ENCODE data around the gene CDH20.

The CDH20 gene

GRCh38 chr18:61551586-61551985 lies 218.4 kb downstream of the CDH20 start:
- no peak overlapping the region for H3K4me3 Mint-ChIP-seq
- no peak overlapping the region for H3K27ac Mint-ChIP-seq
- peaks cover 9% of the 10 kb centered on the region for H3K4me1 Mint-ChIP-seq (ENCODE audit: low read depth)
- peaks cover 4% of the 10 kb centered on the region for H3K27me3 Mint-ChIP-seq
- no peaks in the 10 kb centered on the region for H3K36me3 Mint-ChIP-seq
- H3K9me3 Mint-ChIP-seq (ENCODE audit: low read depth) = no peaks in the 10 kb centered on the region

GRCh38 chr18:61553045-61553659 lies 219.9 kb downstream of the CDH20 start:
- Mint-ChIP-seq H3K9me3 (ENCODE audit: low read depth) (no peaks in the 10 kb centered on the region), H3K4me3 (no peak overlapping the region), H3K27ac (no peak overlapping the region), H3K36me3 (no peaks in the 10 kb centered on the region), H3K4me1 (ENCODE audit: low read depth) (peaks cover 9% of the 10 kb centered on the region), H3K27me3 (peaks cover 4% of the 10 kb centered on the region)

GRCh38 chr18:61554117-61554776 lies 221.0 kb downstream of the CDH20 start:
- peaks cover 9% of the 10 kb centered on the region for H3K4me1 Mint-ChIP-seq (ENCODE audit: low read depth)
- no peaks in the 10 kb centered on the region for H3K36me3 Mint-ChIP-seq
- H3K27ac Mint-ChIP-seq = peak overlapping the region; percentile 75
- peaks cover 4% of the 10 kb centered on the region for H3K27me3 Mint-ChIP-seq
- H3K4me3 Mint-ChIP-seq = peak overlapping the region; percentile 76
- no peaks in the 10 kb centered on the region for H3K9me3 Mint-ChIP-seq (ENCODE audit: low read depth)

- H3K9me3 Mint-ChIP-seq (ENCODE audit: low read depth) = no peaks in the 10 kb centered on the region
- H3K4me3 Mint-ChIP-seq = peak overlapping the region; percentile 76
- peak overlapping the region; percentile 68 for H3K27ac Mint-ChIP-seq
- peaks cover 4% of the 10 kb centered on the region for H3K27me3 Mint-ChIP-seq
- no peaks in the 10 kb centered on the region for H3K36me3 Mint-ChIP-seq
- peaks cover 9% of the 10 kb centered on the region for H3K4me1 Mint-ChIP-seq (ENCODE audit: low read depth)
Measured at GRCh38 chr18:61554946-61555361, 221.7 kb downstream of the CDH20 start.

GRCh38 chr18:61556316-61556715 lies 223.1 kb downstream of the CDH20 start:
- Mint-ChIP-seq H3K4me3 (no peak overlapping the region), H3K9me3 (ENCODE audit: low read depth) (no peaks in the 10 kb centered on the region), H3K27ac (no peak overlapping the region), H3K27me3 (peaks cover 4% of the 10 kb centered on the region), H3K36me3 (no peaks in the 10 kb centered on the region), H3K4me1 (ENCODE audit: low read depth) (peaks cover 9% of the 10 kb centered on the region)

- peaks cover 5% of the 10 kb centered on the region for H3K27me3 Mint-ChIP-seq
- H3K4me3 Mint-ChIP-seq = no peak overlapping the region
Measured at GRCh38 chr18:61556862-61557261, 223.6 kb downstream of the CDH20 start.

GRCh38 chr18:61569176-61569892 lies 236.1 kb downstream of the CDH20 start:
- Mint-ChIP-seq H3K27ac (no peak overlapping the region), H3K4me1 (ENCODE audit: low read depth) (no peaks in the 10 kb centered on the region), H3K4me3 (no peak overlapping the region)

More at GRCh38 chr18:61556862-61557261, 223.6 kb downstream of the CDH20 start:
- peaks cover 9% of the 10 kb centered on the region for H3K4me1 Mint-ChIP-seq (ENCODE audit: low read depth)
- no peak overlapping the region for H3K27ac Mint-ChIP-seq
- H3K9me3 Mint-ChIP-seq (ENCODE audit: low read depth) = no peaks in the 10 kb centered on the region
- no peaks in the 10 kb centered on the region for H3K36me3 Mint-ChIP-seq

GRCh38 chr18:61570070-61570469 lies 236.8 kb downstream of the CDH20 start:
- Mint-ChIP-seq H3K27ac (no peak overlapping the region), H3K4me3 (no peak overlapping the region), H3K36me3 (no peaks in the 10 kb centered on the region), H3K27me3 (peaks cover 2% of the 10 kb centered on the region), H3K4me1 (ENCODE audit: low read depth) (no peaks in the 10 kb centered on the region), H3K9me3 (ENCODE audit: low read depth) (no peaks in the 10 kb centered on the region)

More at GRCh38 chr18:61569176-61569892, 236.1 kb downstream of the CDH20 start:
- H3K27me3 Mint-ChIP-seq = peaks cover 2% of the 10 kb centered on the region
- no peaks in the 10 kb centered on the region for H3K9me3 Mint-ChIP-seq (ENCODE audit: low read depth)
- H3K36me3 Mint-ChIP-seq = no peaks in the 10 kb centered on the region

- no peaks in the 10 kb centered on the region for H3K9me3 Mint-ChIP-seq (ENCODE audit: low read depth)
- no peaks in the 10 kb centered on the region for H3K36me3 Mint-ChIP-seq
- no peak overlapping the region for H3K27ac Mint-ChIP-seq
- no peaks in the 10 kb centered on the region for H3K4me1 Mint-ChIP-seq (ENCODE audit: low read depth)
- H3K27me3 Mint-ChIP-seq = peaks cover 7% of the 10 kb centered on the region
- no peak overlapping the region for H3K4me3 Mint-ChIP-seq
Measured at GRCh38 chr18:61572084-61572655, 238.9 kb downstream of the CDH20 start.

- Mint-ChIP-seq H3K9me3 (ENCODE audit: low read depth) (no peaks in the 10 kb centered on the region), H3K4me3 (no peak overlapping the region), H3K36me3 (no peaks in the 10 kb centered on the region), H3K27me3 (peaks cover 11% of the 10 kb centered on the region), H3K4me1 (ENCODE audit: low read depth) (no peaks in the 10 kb centered on the region), H3K27ac (no peak overlapping the region)
Measured at GRCh38 chr18:61572871-61573270, 239.6 kb downstream of the CDH20 start.

- peaks cover 17% of the 10 kb centered on the region for H3K27me3 Mint-ChIP-seq
- H3K36me3 Mint-ChIP-seq = no peaks in the 10 kb centered on the region
- no peak overlapping the region for H3K27ac Mint-ChIP-seq
- H3K4me3 Mint-ChIP-seq = no peak overlapping the region
- no peaks in the 10 kb centered on the region for H3K9me3 Mint-ChIP-seq (ENCODE audit: low read depth)
- H3K4me1 Mint-ChIP-seq (ENCODE audit: low read depth) = no peaks in the 10 kb centered on the region
Measured at GRCh38 chr18:61574665-61575064, 241.4 kb downstream of the CDH20 start.

- H3K4me1 Mint-ChIP-seq (ENCODE audit: low read depth) = no peaks in the 10 kb centered on the region
- peaks cover 18% of the 10 kb centered on the region for H3K27me3 Mint-ChIP-seq
- H3K27ac Mint-ChIP-seq = no peak overlapping the region
- no peaks in the 10 kb centered on the region for H3K36me3 Mint-ChIP-seq
- H3K9me3 Mint-ChIP-seq (ENCODE audit: low read depth) = no peaks in the 10 kb centered on the region
- no peak overlapping the region for H3K4me3 Mint-ChIP-seq
Measured at GRCh38 chr18:61575419-61575818, 242.2 kb downstream of the CDH20 start.

- no peak overlapping the region for H3K4me3 Mint-ChIP-seq
- H3K27me3 Mint-ChIP-seq = peaks cover 27% of the 10 kb centered on the region
- H3K36me3 Mint-ChIP-seq = no peaks in the 10 kb centered on the region
- H3K27ac Mint-ChIP-seq = no peak overlapping the region
- peaks cover 6% of the 10 kb centered on the region for H3K4me1 Mint-ChIP-seq (ENCODE audit: low read depth)
- H3K9me3 Mint-ChIP-seq (ENCODE audit: low read depth) = no peaks in the 10 kb centered on the region
Measured at GRCh38 chr18:61578846-61579245, 245.6 kb downstream of the CDH20 start.

- H3K27ac Mint-ChIP-seq = no peak overlapping the region
- peaks cover 27% of the 10 kb centered on the region for H3K27me3 Mint-ChIP-seq
- peaks cover 6% of the 10 kb centered on the region for H3K4me1 Mint-ChIP-seq (ENCODE audit: low read depth)
- H3K9me3 Mint-ChIP-seq (ENCODE audit: low read depth) = no peaks in the 10 kb centered on the region
- H3K4me3 Mint-ChIP-seq = no peak overlapping the region
- H3K36me3 Mint-ChIP-seq = no peaks in the 10 kb centered on the region
Measured at GRCh38 chr18:61579581-61579980, 246.4 kb downstream of the CDH20 start.

GRCh38 chr18:61580046-61580445 lies 246.8 kb downstream of the CDH20 start:
- Mint-ChIP-seq H3K36me3 (no peaks in the 10 kb centered on the region), H3K27ac (no peak overlapping the region), H3K27me3 (peaks cover 27% of the 10 kb centered on the region), H3K4me3 (no peak overlapping the region), H3K4me1 (ENCODE audit: low read depth) (peaks cover 6% of the 10 kb centered on the region), H3K9me3 (ENCODE audit: low read depth) (no peaks in the 10 kb centered on the region)
